ENCODE measurements around the gene RGS8. TPM values are rescaled to one million over a fixed set of nuclear protein-coding genes. Genes with fewer than 3 reads are reported as not detected.

The RGS8 gene
- total RNA-seq, 1 donor from 2014 or later, result 3.5 TPM

DNA sequence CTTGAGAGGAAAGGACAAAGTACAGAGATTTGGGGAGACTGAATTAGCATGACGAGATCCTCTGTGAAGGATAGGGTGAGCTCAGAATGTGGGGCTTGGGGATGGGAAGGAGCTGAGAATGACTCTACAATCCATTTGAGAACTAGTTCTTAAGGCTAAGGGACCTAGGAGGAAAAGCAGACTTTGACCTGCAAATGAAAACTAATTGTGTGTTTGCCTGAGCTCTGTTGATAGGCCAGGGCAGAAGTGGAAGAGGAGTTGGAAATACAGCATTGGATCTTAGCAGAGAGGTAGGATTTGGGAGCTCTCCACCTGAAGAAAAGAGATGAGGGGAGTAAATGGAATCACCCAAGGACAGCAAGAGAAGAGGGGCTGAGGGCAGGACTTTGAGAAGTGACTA is 2.1 kb upstream of the RGS8 start:
- peaks cover 7% of the 10 kb centered on the region for H3K4me1 Mint-ChIP-seq (ENCODE audit: low read depth, unreplicated experiment)
- peaks cover 4% of the 10 kb centered on the region for H3K27me3 Mint-ChIP-seq (ENCODE audit: unreplicated experiment)
- TF ChIP-seq, protein P1, sequence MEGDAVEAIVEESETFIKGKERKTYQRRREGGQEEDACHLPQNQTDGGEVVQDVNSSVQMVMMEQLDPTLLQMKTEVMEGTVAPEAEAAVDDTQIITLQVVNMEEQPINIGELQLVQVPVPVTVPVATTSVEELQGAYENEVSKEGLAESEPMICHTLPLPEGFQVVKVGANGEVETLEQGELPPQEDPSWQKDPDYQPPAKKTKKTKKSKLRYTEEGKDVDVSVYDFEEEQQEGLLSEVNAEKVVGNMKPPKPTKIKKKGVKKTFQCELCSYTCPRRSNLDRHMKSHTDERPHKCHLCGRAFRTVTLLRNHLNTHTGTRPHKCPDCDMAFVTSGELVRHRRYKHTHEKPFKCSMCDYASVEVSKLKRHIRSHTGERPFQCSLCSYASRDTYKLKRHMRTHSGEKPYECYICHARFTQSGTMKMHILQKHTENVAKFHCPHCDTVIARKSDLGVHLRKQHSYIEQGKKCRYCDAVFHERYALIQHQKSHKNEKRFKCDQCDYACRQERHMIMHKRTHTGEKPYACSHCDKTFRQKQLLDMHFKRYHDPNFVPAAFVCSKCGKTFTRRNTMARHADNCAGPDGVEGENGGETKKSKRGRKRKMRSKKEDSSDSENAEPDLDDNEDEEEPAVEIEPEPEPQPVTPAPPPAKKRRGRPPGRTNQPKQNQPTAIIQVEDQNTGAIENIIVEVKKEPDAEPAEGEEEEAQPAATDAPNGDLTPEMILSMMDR (IDR thresholded peaks at IDR 0.05; ENCODE audit: partially characterized antibody, unreplicated experiment), result no peak
- H3K9me3 Mint-ChIP-seq (ENCODE audit: unreplicated experiment), result no peaks in the 10 kb centered on the region
- no peaks in the 10 kb centered on the region for H3K36me3 Mint-ChIP-seq (ENCODE audit: unreplicated experiment)
- H3K4me3 Mint-ChIP-seq (ENCODE audit: unreplicated experiment), result no peak overlapping the region
- no peak for DNase-seq
- H3K27ac Mint-ChIP-seq (ENCODE audit: unreplicated experiment), result no peak overlapping the region

DNA sequence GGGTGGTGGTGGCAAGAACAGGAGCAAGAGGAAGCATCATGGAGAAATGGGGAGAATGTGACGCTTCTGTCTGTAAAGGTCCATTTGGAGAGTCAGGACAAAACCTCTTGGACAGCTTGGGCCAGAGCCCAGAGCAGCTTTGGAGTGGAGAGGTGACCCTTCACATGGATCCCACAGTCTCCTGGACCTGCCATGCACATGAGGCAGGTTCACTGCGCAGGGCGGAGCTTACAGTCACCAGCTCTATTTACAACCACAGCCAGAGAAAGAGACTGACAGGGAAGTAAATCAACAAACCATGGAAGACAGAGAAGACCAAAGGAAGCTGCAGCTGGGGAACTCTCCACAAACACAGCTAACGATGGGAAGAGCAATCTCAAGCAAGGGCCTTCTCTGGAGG is 828 bp upstream of the RGS8 start:
- TF ChIP-seq, protein P1 (IDR thresholded peaks at IDR 0.05; ENCODE audit: partially characterized antibody, unreplicated experiment), result no peak
- peaks cover 7% of the 10 kb centered on the region for H3K4me1 Mint-ChIP-seq (ENCODE audit: low read depth, unreplicated experiment)
- H3K27ac Mint-ChIP-seq (ENCODE audit: unreplicated experiment), result no peak overlapping the region
- H3K9me3 Mint-ChIP-seq (ENCODE audit: unreplicated experiment), result no peaks in the 10 kb centered on the region
- H3K4me3 Mint-ChIP-seq (ENCODE audit: unreplicated experiment), result no peak overlapping the region
- DNase-seq, result no peak
- H3K36me3 Mint-ChIP-seq (ENCODE audit: unreplicated experiment), result no peaks in the 10 kb centered on the region
- peaks cover 6% of the 10 kb centered on the region for H3K27me3 Mint-ChIP-seq (ENCODE audit: unreplicated experiment)

DNA sequence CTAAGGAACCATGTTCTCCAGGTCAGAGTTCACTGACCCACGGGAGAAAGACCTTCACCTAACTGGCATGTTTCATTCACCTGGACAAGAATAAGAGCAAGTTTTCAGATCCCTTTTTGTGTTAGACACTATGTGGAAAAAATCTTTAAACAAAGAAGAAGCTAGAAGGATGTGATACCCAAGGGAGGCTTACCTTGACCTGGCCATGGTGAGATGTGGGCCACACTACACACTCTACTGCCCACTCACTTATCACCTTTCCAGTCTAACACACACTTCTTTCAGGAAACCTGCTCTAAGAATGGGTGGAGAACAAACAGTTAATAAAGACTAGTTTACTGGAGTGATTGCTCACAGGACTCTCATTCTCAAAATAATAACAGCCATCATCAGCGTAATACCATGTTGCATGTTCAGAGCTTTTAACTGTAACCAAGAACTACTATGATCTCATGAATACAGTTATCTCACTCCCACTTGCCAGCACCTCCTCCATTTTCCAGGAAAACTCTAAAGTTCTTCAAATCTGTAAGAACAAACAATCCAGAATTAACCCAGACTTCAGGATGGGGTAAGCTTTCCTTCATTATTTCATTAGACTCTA is 1.4 kb downstream of the RGS8 start:
- Mint-ChIP-seq H3K36me3 (ENCODE audit: unreplicated experiment) (no peaks in the 10 kb centered on the region), H3K27ac (ENCODE audit: unreplicated experiment) (no peak overlapping the region), H3K4me1 (ENCODE audit: low read depth, unreplicated experiment) (peaks cover 4% of the 10 kb centered on the region), H3K9me3 (ENCODE audit: unreplicated experiment) (peaks cover 2% of the 10 kb centered on the region), H3K4me3 (ENCODE audit: unreplicated experiment) (no peak overlapping the region), H3K27me3 (ENCODE audit: unreplicated experiment) (peaks cover 6% of the 10 kb centered on the region)
- TF ChIP-seq, protein P1 (IDR thresholded peaks at IDR 0.05; ENCODE audit: partially characterized antibody, unreplicated experiment), result no peak
- no peak for DNase-seq

DNA sequence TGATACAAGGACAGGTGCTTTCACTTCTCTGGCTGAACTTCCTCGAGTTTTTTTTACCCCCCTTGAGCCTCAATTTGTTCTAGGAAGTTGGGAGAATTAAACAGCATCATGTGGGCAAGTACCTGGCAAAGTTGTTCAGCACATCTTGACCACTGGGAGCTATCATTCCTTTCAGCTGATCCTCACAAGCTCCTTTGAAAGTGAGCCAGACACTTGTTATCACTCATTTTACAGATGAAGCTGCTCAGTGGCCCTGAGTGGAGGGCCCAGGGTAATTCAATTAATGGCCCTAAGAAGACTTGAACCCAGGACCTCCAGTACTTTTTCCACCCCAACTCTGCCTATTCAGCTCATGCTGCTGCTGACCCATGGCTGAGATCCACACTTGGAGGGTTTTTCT is 2.0 kb downstream of the RGS8 start:
- Mint-ChIP-seq H3K27me3 (ENCODE audit: unreplicated experiment) (peaks cover 6% of the 10 kb centered on the region), H3K36me3 (ENCODE audit: unreplicated experiment) (no peaks in the 10 kb centered on the region), H3K9me3 (ENCODE audit: unreplicated experiment) (peaks cover 2% of the 10 kb centered on the region), H3K4me1 (ENCODE audit: low read depth, unreplicated experiment) (peaks cover 7% of the 10 kb centered on the region), H3K27ac (ENCODE audit: unreplicated experiment) (no peak overlapping the region), H3K4me3 (ENCODE audit: unreplicated experiment) (no peak overlapping the region)
- DNase-seq, result no peak
- TF ChIP-seq, protein P1 (IDR thresholded peaks at IDR 0.05; ENCODE audit: partially characterized antibody, unreplicated experiment), result no peak

DNA sequence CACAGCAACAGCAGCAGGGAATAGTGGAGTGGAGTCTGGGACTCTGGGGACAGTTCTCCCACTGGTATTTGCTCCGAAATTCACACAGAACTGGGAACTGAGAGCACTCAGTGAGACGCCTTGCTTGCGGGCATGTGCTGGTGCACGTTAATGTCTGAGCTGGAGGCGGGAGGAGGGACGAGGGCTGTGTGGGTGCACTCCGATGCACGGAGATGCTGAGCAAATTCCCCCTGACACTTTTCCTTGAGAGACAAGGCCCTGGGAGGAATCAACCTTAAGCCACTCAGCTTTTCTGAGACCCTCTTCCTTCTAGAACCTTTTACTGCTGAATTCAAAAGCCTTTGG is 2.8 kb downstream of the RGS8 start:
- Mint-ChIP-seq H3K4me3 (ENCODE audit: unreplicated experiment) (no peak overlapping the region), H3K27me3 (ENCODE audit: unreplicated experiment) (peaks cover 6% of the 10 kb centered on the region), H3K27ac (ENCODE audit: unreplicated experiment) (no peak overlapping the region), H3K36me3 (ENCODE audit: unreplicated experiment) (no peaks in the 10 kb centered on the region), H3K4me1 (ENCODE audit: low read depth, unreplicated experiment) (peaks cover 10% of the 10 kb centered on the region), H3K9me3 (ENCODE audit: unreplicated experiment) (peaks cover 2% of the 10 kb centered on the region)
- TF ChIP-seq, protein P1 (IDR thresholded peaks at IDR 0.05; ENCODE audit: partially characterized antibody, unreplicated experiment), result no peak
- no peak for DNase-seq

Data from glutamatergic neuron (in vitro differentiated cells).